Measurements from ENCODE around the gene KISS1R.

The KISS1R gene

DNA sequence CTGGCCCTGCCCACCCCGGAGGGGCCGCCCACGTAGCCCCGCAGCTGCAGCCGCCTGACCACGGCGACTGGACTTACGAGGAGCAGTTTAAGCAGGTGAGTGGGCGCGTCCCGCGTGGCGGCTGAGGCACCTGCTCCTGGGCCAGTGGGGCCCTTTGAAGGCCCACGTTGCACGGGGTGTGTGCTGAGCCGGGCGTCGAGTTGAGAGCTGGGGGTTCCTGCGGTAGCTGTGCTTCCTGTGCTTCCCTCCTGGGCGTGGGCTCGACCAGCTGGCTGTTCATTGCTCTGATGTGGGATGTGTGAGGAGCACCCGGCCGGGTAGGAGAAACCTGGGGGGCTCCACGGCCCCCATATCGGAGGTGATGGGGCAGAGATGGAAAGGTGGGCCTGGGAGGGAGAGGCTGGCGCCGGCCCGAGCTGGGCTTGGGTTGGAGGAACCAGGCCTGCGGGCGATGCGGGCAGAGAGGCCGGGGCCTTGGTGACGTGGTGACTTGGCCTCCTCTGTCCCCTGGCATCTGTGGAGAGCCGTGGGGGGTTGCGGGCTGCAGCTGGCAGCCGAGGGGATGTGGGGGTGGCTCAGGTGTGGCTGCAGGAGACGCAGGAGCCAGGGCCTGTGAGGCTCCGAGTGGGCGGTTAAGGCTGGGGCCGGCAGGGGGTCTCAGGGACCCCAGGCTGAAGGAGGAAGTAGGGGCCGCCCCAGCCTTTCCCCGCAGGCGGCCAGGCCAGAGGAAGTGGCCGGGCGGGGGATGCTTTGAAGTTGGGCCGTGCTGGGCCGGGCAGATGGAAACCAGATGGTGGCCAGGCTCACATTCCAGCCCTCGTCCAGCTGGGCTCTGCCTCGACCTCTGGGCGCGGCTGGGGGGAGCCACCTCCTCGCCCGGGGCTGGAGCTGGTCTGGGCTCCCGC is 15.8 kb downstream of the KISS1R start:
- DNase-seq (ENCODE audit: extremely low spot score, insufficient read length, low read depth), result no peak

DNA sequence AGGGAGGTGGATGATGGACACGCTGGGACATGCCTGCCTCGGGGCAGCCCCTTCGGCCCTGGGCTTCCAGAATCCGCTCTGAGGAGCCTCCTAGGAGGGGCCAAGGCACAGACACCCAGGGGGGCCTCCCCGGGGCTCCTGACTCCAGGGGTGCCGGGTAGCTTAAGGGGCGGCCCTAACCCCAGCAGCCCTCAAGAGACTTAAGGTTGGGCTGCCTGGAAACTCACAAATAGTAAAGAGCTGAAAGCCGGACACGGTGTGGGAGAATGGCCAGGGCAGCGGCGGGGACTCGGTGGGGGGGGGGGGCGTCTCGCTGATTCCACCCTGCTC is 16.4 kb downstream of the KISS1R start:
- DNase-seq (ENCODE audit: extremely low spot score, insufficient read length, low read depth) (no peak), FAIRE-seq (no peak)

More for the DNA sequence above, 15.8 kb downstream of the KISS1R start:
- FAIRE-seq, result no peak

GRCh38 chr19:934197-934840 is 17.2 kb downstream of the KISS1R start:
- no peak for FAIRE-seq
- DNase-seq (ENCODE audit: extremely low spot score, insufficient read length, low read depth), result no peak

GRCh38 chr19:934865-935479 is 17.8 kb downstream of the KISS1R start:
- FAIRE-seq (no peak), DNase-seq (ENCODE audit: extremely low spot score, insufficient read length, low read depth) (no peak)

DNA sequence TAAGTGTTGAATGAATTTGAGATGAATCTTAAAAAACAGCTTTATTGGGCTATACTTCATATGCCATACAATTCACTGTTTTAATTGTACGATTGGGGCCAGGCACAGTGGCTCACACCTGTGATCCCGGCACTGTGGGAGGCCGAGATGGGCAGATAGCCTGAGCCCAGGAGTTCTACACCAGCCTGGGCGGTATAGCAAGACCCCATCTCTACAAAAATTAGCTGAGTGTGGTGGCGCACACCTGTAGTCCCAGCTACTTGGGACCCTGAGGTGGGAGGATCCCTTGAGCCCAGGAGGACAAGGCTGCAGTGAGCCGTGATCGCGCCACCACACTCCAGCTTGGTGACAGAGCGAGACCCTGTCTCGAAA is 19.0 kb downstream of the KISS1R start:
- FAIRE-seq (no peak), DNase-seq (ENCODE audit: extremely low spot score, insufficient read length, low read depth) (no peak)

DNA sequence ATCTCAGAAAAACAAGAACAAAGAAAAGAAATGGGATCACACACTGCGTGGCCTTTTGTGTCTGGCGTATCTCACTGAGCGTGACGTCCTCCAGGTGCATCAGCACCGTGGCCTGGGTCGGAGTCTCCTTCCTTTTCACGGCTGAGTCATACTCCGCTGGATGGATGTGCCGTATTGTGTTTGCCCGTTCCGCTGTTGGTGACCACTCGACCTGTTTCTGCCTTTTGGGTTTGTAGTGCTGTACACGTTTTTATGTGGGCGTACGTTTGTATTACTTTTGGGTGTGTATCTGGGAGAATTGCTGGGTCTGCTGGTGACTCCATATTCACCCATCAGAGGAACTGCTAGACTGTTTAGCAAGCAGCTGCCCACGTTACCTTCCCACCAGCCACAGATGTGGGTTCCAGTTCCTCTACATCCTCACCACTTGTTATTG is 20.1 kb downstream of the KISS1R start:
- DNase-seq (ENCODE audit: extremely low spot score, insufficient read length, low read depth) (no peak), FAIRE-seq (peak; percentile 71)

- no peak for DNase-seq (ENCODE audit: extremely low spot score, insufficient read length, low read depth)
- no peak for FAIRE-seq
Observed at GRCh38 chr19:938233-938923, 21.2 kb downstream of the KISS1R start.

DNA sequence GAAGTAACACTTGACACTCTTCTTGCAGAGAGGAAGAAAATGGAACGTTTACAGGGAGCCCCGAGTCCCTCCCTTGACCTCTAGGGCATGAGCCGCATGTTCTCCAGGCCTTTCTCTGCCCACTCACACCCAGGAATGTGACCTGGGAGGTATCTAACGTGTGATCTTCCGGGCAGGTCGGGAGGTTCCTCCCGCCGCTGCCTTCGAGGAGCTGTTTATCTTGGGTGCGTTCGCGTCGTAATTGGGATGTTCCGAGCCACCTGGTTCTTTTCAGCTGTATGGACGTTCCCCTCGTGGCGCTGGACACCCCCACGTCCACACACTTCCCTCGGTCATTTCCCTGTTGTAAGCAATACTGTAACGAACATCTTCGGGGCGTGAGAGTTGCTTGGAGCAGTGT is 22.3 kb downstream of the KISS1R start:
- FAIRE-seq, result no peak
- no peak for DNase-seq (ENCODE audit: extremely low spot score, insufficient read length, low read depth)

DNA sequence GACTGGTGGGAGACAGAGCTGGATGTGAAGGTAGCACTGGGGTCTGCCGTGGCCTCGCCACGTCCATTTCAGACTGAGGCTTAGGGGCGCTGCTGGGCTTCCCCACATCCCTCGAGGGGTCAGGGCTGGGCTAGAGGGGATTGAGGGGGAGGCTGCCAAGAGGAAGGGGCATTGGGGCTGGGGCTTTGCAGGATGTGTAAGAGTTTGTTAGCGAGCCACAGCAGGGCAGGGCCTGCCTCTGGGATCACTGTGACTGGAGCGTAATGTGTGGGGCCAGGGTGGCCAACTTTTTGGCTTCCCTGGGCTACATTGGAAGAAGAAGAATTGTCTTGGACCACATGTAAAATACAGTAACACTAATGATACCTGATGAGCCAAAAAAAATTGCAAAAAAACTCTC is 22.8 kb downstream of the KISS1R start:
- no peak for DNase-seq (ENCODE audit: extremely low spot score, insufficient read length, low read depth)
- no peak for FAIRE-seq

DNA sequence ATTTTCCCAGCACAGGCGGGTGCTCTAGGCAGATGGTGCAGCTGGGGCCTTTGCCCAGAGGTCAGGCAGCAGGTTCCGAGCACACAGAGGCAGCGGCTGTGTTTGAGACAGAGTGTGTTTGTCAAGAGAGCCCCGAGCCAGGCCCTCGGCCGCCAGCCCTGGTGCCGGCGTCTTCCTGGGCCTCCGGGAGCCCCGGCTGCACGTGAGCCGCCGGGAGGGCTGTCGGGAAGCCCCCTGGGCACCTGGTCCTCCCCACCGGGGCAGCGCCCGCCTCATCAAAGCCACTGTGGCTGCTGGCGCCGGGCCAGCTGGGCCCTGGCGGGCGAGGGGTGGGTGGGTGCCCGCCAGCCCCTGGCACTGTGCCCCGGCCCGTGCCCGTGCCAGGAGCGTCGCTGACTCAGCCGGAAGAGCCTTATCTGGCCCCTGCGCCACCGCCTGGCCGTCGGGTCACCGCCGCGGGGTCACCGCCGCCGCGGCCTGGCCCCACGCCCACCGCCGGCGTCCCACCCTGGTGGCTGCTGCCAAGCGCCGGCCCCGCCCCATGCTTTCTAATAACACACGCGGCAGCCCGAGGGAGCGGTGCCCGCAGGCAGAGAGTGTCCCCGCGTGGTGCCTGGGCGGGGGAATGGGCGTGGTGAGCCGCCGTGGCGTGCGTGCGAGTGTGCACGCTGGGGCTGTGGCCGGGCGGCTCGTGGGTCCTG is 23.6 kb downstream of the KISS1R start:
- FAIRE-seq, result peak; percentile 59
- DNase-seq (ENCODE audit: extremely low spot score, insufficient read length, low read depth), result no peak

- FAIRE-seq, result no peak
- no peak for DNase-seq (ENCODE audit: extremely low spot score, insufficient read length, low read depth)
Observed at GRCh38 chr19:941292-942132, 24.4 kb downstream of the KISS1R start.

GRCh38 chr19:942133-942645 is 25.1 kb downstream of the KISS1R start:
- FAIRE-seq (no peak), DNase-seq (ENCODE audit: extremely low spot score, insufficient read length, low read depth) (no peak)

- FAIRE-seq, result no peak
- no peak for DNase-seq (ENCODE audit: extremely low spot score, insufficient read length, low read depth)
Observed at GRCh38 chr19:943551-944170, 26.5 kb downstream of the KISS1R start.

DNA sequence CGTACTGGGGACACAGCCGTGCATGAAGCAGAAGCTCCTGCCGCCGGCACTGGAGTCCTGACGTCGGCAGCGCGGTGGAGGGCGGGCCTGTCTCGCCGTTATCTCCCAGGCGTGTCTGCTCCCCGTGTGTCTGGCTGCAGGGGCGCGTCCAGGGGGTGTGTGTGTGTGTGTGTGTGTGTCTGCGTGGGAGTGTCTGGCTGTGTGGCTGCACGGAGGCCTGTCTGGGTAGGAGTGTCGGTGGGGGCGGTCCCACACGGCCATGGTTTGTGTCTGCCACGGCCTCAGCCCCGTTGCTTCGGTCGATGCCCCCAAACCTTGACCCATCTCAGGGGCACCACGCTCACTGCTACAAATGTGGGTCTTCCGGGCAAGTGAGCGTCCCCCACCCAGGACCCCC is 27.0 kb downstream of the KISS1R start:
- DNase-seq (ENCODE audit: extremely low spot score, insufficient read length, low read depth), result no peak
- FAIRE-seq, result no peak

GRCh38 chr19:944663-945241 is 27.6 kb downstream of the KISS1R start:
- FAIRE-seq, result no peak
- DNase-seq (ENCODE audit: extremely low spot score, insufficient read length, low read depth), result no peak

DNA sequence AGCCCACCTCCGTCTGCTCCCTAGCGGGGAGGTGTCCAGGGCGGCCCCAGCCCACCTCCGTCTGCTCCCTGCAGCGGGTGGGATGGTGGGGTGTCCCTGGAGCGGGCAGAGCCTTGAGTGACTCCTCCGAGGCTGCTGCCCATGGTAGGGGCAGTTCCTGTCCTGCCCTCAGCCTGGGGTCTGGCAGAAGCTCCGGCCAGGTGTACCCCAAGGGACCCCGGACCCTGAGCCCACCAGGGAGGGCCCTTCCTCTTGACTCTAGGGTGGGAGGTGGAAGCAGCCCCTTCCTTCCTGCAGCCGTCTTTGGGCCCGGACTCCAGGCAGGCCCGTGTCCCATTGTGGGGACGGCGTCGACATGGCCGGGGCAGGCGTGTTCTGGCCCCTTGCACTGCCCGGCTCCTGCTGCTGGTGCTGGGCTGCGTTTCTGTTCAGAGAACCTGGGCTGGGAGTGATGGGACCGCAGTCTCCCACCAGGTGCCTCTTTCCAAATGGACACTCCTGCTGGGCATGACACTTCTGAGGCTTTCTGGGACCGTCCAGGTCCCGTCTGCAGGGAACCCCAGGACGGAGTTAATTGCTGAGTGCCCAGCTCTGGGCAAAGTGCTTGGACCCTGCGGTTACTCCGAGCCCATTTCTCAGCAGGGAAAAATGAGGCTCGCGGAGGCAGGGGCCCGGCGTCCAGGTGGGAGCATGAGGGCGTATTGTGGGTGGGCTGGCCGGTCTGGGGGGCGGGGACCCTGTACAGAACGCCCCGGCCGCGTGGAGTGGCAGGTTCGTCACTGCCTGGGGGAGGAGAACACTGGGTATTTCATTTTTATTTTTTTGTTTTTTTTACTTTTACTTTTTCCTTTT is 28.5 kb downstream of the KISS1R start:
- DNase-seq (ENCODE audit: extremely low spot score, insufficient read length, low read depth), result no peak
- FAIRE-seq, result no peak

- no peak for DNase-seq (ENCODE audit: extremely low spot score, insufficient read length, low read depth)
- FAIRE-seq, result no peak
Observed at GRCh38 chr19:947090-947706, 30.1 kb downstream of the KISS1R start.

Data from GM18507 (cell line).